ENCODE results near the gene FIG4.
"Not testable (repeated sequence)": the region's sequence is repeated elsewhere in the genome, so short reads cannot be mapped to it uniquely, and the experiment has no call there.

FIG4 gene

DNA sequence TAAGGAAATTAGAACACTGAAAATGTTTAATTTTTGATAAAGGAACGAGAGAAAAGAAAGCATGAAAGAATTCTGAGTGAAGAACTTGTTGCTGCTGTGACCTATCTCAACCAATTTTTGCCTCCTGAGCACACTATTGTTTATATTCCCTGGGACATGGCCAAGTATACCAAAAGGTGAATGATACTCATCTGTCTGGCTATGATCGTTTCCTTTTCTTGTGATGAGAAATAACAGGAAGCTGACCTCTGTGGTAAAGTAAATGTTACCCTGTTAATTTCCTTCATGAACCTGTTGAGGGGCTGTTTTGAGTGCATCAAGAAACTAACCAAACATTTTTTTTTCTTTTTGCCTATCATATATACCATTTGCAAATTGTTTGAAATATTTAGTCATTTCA lies 69.1 kb downstream of the FIG4 start:
- DNase-seq (ENCODE audit: low read depth) = no peak

GRCh38 chr6:109762166-109762565 lies 71.1 kb downstream of the FIG4 start:
- DNase-seq (ENCODE audit: low read depth) = no peak

- no peak for DNase-seq (ENCODE audit: low read depth)
These were observed 71.8 kb downstream of the FIG4 start for GRCh38 chr6:109762769-109763441.

DNA sequence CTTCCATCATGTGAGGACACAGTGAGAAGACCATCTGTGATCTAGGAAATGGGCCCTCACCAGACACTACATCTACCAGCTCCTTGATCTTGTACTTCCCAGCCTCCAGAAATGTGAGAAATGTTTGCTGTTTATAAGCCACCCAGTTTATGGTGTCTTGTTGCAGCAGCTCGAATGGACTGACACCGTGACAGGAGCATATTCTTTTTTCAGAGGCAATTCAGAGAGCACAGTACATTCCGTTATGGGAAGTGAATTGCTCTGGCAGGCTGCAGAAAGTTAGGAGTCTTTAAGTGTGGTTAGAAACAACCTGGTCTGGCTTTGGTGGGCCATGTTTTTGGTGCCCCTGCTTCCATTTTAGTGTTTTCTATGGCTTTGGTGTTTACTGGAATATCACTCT lies 75.1 kb downstream of the FIG4 start:
- DNase-seq (ENCODE audit: low read depth) = no peak

- no peak for DNase-seq (ENCODE audit: low read depth)
These were observed 76.9 kb downstream of the FIG4 start for GRCh38 chr6:109767961-109768360.

GRCh38 chr6:109768485-109768884 lies 77.4 kb downstream of the FIG4 start:
- no peak for DNase-seq (ENCODE audit: low read depth)

- DNase-seq (ENCODE audit: low read depth) = no peak
These were observed 78.1 kb downstream of the FIG4 start for GRCh38 chr6:109769213-109769612.

- DNase-seq (ENCODE audit: low read depth) = no peak
These were observed 79.0 kb downstream of the FIG4 start for GRCh38 chr6:109770047-109770446.

DNA sequence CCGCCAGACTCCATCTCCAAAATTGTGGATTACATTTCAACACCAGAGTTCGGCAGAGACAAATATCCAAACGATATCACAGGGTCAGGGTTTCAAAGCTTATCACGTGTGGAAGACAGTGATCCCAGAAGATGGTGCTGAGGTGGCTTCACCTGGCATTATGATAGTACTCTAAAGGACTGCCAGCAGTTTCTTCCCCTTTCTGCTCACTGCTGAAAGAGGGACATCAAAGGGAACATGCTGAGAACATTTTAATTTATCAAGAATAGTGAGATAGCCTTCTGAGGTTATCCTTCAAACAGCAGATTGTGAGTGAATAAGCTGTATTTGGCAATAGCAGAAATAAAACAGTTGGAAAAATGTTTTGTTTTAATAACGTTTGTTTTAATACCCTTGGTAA lies 79.7 kb downstream of the FIG4 start:
- no peak for DNase-seq (ENCODE audit: low read depth)

DNA sequence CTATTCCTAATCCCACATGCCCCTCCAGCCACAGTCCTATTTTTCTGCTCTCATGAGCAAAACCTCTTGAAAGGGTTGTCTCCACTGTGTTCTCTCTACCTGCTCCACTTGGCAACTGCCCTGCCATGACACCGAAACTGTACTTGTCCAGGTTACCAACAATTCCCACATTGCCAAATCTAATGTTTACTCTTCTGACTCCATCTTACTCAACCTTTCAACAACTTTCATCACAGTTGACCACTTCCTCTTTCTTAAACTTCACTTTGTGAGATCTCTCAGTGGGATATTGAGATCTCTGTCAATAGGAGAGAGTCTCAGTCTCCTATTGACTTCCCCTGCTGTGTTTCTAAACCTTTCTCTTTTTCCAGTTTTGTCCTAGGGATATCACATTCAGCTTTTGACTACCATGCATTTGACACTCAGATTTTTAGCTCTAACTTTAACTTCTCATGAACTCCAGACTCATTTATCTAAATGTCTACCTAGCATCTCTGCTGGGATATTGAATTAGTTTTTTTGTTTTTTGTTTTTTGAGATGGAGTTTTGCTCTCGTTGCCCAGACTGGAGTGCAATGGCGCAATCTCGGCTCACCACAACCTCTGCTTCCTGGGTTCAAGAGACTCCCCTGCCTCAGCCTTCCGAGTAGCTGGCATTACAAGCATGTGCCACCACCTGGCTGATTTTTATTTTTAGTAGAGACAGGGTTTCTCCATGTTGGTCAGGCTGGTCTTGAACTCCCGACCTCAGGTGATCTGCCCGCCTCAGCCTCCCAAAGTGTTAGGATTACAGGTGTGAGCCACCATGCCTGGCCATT lies 81.1 kb downstream of the FIG4 start:
- not testable (repeated sequence) for DNase-seq (ENCODE audit: low read depth)

DNA sequence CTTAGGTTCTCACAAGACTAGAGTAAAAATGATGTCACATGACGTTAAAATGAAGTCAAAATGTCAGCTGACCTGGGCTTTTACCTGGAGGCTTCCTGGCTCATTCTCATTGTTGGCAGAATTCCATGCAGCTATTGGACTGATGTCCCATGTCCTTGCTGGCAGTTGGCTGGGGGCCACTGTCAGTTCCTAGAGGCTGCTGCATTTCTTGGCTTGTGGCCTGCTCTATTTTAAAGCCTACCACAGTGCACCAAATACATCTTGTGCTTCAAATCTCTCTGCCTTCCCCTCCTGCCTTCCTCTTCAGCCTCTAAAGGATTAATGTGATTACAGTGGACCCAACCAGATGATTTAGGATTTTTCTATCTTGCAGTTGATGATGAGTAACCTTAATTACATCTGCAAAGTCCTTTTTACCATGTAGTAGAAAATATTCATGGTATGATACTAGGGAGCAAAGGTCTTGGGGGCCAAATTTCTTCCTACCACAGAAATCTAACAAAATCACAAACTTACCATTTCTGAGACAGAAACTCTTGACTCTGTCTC lies 81.9 kb downstream of the FIG4 start:
- DNase-seq (ENCODE audit: low read depth) = no peak

DNA sequence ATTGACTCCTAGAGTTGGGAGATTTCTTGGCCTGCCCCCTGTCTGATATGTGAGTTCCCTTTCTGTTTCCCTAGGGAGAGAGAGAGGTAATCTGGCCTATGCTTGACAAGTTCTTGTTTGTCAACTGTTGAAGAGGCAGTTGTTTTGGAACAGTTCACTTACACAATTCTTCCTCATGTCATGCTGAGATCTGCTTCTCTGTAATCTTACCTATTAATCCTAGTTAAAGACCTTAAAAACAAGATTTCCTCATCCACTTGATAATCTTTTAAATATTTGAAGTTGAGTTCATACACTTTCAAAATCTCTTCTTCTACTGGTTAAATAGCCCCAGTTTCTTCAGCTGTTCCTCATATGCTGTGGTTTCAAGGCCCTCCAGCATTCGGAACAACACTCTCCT lies 89.9 kb downstream of the FIG4 start:
- DNase-seq (ENCODE audit: low read depth) = no peak

DNA sequence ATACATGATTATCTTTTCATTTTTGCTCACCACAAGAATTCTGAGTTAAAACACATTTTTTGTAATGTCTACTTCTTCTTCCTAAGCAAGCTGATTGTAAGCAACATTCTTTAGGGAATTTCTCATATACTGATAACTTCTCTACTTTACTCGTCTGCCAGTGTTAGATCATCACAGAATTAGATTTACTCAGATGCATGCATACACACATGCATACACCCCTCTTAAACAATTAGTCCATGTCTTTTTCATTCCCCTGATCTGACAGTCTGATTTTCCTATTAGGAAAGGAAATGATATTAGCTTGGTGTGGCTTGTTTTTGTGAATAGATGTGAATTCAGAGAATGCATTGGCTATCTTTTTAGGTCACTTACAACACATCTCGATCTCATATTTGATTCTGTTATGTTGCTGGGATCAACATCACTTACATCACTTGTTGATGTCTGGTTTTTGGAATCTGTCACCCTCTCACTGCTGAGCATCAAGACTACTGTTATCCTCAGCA lies 91.4 kb downstream of the FIG4 start:
- DNase-seq (ENCODE audit: low read depth) = no peak

- no peak for DNase-seq (ENCODE audit: low read depth)
These were observed 92.3 kb downstream of the FIG4 start for GRCh38 chr6:109783250-109783986.

- DNase-seq (ENCODE audit: low read depth) = no peak
These were observed 96.2 kb downstream of the FIG4 start for GRCh38 chr6:109787312-109787711.

GRCh38 chr6:109788687-109789086 lies 97.6 kb downstream of the FIG4 start:
- no peak for DNase-seq (ENCODE audit: low read depth)

DNA sequence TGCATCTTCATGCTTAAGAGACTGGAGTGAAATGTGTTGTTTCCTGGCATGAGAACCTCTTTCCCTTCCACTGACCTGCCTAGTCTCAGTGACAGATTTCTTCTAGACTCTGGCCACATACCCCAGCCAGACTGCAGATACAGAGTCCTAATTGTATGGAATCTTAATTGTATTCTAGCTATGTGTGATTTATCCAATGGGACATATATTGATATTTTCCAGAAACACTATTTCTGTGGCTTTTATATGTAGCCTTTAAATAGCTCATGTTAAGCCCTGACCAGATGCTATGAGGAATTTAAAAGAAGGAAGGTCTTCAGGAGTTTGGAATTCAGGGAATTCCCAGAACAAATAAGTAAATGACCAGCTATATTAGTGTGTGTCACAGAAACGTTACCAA lies 99.0 kb downstream of the FIG4 start:
- DNase-seq (ENCODE audit: low read depth) = no peak

GRCh38 chr6:109791301-109791700 lies 100.2 kb downstream of the FIG4 start:
- DNase-seq (ENCODE audit: low read depth) = no peak

GRCh38 chr6:109793021-109793420 lies 101.9 kb downstream of the FIG4 start:
- no peak for DNase-seq (ENCODE audit: low read depth)

DNA sequence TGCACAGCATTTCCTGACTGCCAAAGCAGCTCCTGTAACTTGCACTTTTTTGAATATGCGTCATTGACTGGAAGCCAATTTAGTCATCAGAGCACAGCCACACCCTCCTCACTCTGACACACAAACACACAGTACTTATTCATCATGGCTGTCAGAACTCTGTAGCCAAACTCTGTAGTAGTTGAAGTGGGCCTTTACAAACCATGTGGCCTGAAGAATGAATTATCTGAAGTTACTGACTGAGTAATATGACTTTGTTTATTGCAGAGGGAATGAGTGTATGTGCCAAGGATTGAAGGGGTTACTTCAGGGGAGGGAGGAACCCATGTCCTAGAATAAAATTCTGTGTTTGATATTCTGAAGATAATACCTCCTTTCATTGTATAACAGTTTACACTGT lies 102.7 kb downstream of the FIG4 start:
- no peak for DNase-seq (ENCODE audit: low read depth)

- no peak for DNase-seq (ENCODE audit: low read depth)
These were observed 103.3 kb downstream of the FIG4 start for GRCh38 chr6:109794201-109794923.

All from activated T-cell treated with anti-CD3 and anti-CD28 coated beads for 24 hours (primary cell).